ENCODE data around the gene MICAL2. TPM values are rescaled to one million over a fixed set of nuclear protein-coding genes. Genes with fewer than 3 reads are reported as not detected.

Gene MICAL2
- total RNA-seq, 1 donor from 2014 or later = 406 TPM

- no peak for DNase-seq (ENCODE audit: low read depth, low spot score)
Observed at GRCh38 chr11:12171921-12172320, 61.5 kb downstream of the MICAL2 start.

- DNase-seq (ENCODE audit: low read depth, low spot score) = no peak
Observed at GRCh38 chr11:12172493-12173013, 62.2 kb downstream of the MICAL2 start.

DNA sequence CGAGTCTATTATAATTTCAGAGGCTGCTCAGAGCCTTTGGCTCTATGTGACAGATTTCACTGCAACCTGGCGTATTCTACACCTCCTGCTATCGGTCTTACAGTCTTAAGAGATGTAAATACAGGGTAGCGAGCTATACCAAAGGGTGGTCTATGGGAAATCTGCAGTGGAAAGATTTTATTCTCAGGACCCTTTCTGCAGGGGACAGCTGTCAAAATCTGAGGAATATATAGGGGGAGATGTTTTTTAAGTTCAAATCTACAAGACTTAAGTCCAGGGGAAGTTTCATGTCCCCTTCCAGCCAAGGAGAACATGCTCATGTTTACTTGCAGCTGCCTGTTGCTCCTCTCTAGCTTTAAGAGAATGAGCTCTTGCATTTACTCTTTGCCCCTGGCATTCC, 62.7 kb downstream of the MICAL2 start:
- DNase-seq (ENCODE audit: low read depth, low spot score) = no peak

DNA sequence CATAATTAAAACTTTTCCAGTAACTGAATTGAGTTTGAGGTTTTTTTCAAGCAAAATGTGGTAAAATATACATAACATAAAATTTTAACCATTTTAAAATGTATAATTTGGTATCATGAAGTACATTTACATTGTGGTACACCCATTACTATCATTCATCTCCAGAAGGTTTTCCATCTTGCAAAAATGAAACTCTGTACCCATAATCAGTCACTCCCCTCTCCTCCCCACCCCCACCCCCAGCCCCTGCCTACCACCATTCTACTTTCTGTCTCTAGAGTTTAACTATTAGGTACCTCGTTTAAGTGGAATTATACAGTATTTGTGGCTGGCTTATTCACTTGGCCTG, 63.7 kb downstream of the MICAL2 start:
- no peak for DNase-seq (ENCODE audit: low read depth, low spot score)

- DNase-seq (ENCODE audit: low read depth, low spot score) = no peak
Observed at GRCh38 chr11:12174477-12175143, 64.2 kb downstream of the MICAL2 start.

DNA sequence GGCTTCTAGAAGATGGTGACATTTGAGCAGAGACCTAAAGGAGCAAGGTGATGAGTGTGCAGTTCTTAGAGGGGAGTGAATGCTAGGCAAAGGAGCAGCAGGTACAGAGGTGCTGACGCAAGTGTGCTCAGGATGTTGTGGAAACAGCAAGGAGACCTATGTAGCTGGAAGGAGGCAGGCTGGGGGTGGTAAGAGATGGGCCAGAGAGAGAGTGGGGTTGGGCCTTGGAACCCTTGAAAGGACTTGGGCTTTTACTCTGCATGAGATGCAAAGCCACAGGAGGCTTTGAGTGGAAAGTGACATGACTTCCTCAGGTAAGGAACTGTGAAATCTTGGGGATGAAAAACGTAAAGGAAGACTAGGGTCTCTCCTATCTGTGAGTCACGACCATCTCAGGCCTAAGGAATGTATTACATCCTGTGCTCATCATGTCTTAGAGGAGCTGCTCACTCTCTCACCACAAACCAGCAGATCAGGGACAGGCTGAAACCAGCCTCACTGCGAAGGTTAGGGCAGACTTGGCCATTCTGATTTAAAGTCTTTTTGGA, 65.4 kb downstream of the MICAL2 start:
- DNase-seq (ENCODE audit: low read depth, low spot score) = no peak

GRCh38 chr11:12176410-12176809, 66.0 kb downstream of the MICAL2 start:
- no peak for DNase-seq (ENCODE audit: low read depth, low spot score)

DNA sequence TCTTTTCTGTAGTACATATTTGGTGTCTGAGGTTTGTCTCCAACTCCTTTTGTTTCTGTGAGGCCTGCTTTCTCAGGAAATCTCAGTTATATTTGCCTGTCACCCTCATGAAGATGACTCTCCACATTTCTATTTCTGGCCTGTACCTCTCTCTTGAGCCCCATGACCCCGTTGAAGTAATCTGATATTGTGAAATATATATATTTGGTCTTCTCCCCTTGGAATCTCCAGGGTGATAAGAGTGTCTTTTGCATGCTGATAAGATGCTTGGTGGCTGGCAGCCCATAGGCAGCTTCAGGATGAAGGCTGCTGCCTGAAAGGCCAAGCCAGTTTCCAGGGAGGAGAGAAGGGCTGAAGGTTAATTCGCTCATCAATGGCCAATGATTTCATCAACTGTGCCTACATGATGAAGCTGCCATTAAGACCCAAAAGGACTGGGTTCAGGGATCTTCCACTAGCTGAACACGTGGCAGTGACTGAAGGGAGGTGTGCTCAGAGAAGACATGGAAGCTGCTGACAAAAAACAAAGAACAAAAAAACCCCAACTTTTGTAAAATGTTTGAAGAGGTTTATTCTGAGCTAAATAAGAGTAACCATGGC, 67.4 kb downstream of the MICAL2 start:
- no peak for DNase-seq (ENCODE audit: low read depth, low spot score)

- DNase-seq (ENCODE audit: low read depth, low spot score) = no peak
Observed at GRCh38 chr11:12179019-12179418, 68.6 kb downstream of the MICAL2 start.

DNA sequence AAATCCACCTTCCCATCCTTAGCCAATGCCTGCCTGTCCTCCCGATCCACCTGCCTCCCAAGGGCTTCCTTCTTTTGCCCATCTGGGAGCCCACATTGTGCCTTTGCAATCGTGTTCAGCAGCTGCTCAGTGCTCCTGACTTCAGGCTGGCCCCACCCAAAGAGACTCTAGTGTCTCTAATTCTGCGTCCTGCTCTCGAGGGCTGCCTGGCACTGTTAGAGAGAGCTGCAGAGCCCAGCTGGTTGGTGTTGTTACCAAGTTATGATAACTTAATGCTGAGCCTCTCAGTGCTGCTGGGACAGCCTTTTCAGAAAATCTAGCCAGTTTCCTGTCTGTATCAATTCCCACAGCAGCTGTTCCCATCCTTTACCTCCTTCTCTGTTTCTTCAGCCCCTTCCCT, 69.1 kb downstream of the MICAL2 start:
- no peak for DNase-seq (ENCODE audit: low read depth, low spot score)

GRCh38 chr11:12180257-12181205, 70.1 kb downstream of the MICAL2 start:
- DNase-seq (ENCODE audit: low read depth, low spot score) = no peak

DNA sequence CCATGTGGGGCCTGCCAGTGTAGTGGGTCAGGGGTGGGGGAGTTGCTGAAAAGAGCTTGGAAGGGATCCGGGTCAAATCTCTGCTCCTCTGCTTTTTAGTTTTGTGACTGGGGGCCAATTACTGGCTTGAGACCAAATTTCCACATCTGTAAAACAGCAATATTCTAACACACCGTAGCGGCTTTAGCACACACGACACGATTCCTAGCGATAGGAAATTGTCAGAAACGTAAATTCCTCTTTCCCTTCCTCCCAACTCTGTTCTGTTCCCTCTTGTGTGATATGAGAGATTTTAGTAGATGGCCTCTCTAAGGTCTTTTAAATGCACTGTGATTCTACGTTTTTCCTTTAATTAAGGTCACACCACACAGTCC, 71.9 kb downstream of the MICAL2 start:
- no peak for DNase-seq (ENCODE audit: low read depth, low spot score)

- peak; percentile 91 for DNase-seq (ENCODE audit: low read depth, low spot score)
Observed at GRCh38 chr11:12182676-12183541, 72.5 kb downstream of the MICAL2 start.

- DNase-seq (ENCODE audit: low read depth, low spot score) = no peak
Observed at GRCh38 chr11:12183827-12184620, 73.6 kb downstream of the MICAL2 start.

GRCh38 chr11:12184699-12185098, 74.3 kb downstream of the MICAL2 start:
- no peak for DNase-seq (ENCODE audit: low read depth, low spot score)

GRCh38 chr11:12185106-12185690, 74.8 kb downstream of the MICAL2 start:
- DNase-seq (ENCODE audit: low read depth, low spot score) = no peak

GRCh38 chr11:12185914-12186313, 75.5 kb downstream of the MICAL2 start:
- no peak for DNase-seq (ENCODE audit: low read depth, low spot score)

GRCh38 chr11:12186701-12187100, 76.3 kb downstream of the MICAL2 start:
- DNase-seq (ENCODE audit: low read depth, low spot score) = no peak

- DNase-seq (ENCODE audit: low read depth, low spot score) = no peak
Observed at GRCh38 chr11:12187399-12187798, 77.0 kb downstream of the MICAL2 start.
